ENCODE measurements around the gene EIF4G1.

EIF4G1 gene

GRCh38 chr3:184344579-184345316, 30.3 kb downstream of the EIF4G1 start:
- TF ChIP-seq CTCF (IDR thresholded peaks at IDR 0.05; ENCODE audit: low read depth, low read length) (no peak), MYC (IDR thresholded peaks at IDR 0.05; ENCODE audit: low read depth, low read length) (no peak), POLR2A (IDR thresholded peaks at IDR 0.05; ENCODE audit: extremely low read depth, insufficient read length) (no peak), MAX (IDR thresholded peaks at IDR 0.05; ENCODE audit: low read depth, low read length) (no peak)
- no peak overlapping the region for H3K4me3 ChIP-seq (ENCODE audit: low read depth, low read length)
- DNase-seq (ENCODE audit: low read depth) = no peak

- DNase-seq (ENCODE audit: low read depth) = peak; percentile 60
- TF ChIP-seq CTCF (IDR thresholded peaks at IDR 0.05; ENCODE audit: low read depth, low read length) = peak; percentile 49
- TF ChIP-seq POLR2A (IDR thresholded peaks at IDR 0.05; ENCODE audit: extremely low read depth, insufficient read length) = no peak
- TF ChIP-seq MAX (IDR thresholded peaks at IDR 0.05; ENCODE audit: low read depth, low read length) = no peak
- TF ChIP-seq MYC (IDR thresholded peaks at IDR 0.05; ENCODE audit: low read depth, low read length) = no peak
Measured at GRCh38 chr3:184345317-184346144, 31.1 kb downstream of the EIF4G1 start.

GRCh38 chr3:184346480-184347190, 32.2 kb downstream of the EIF4G1 start:
- TF ChIP-seq POLR2A (IDR thresholded peaks at IDR 0.05; ENCODE audit: extremely low read depth, insufficient read length) (no peak), MYC (IDR thresholded peaks at IDR 0.05; ENCODE audit: low read depth, low read length) (no peak), MAX (IDR thresholded peaks at IDR 0.05; ENCODE audit: low read depth, low read length) (no peak), CTCF (IDR thresholded peaks at IDR 0.05; ENCODE audit: low read depth, low read length) (no peak)
- no peak overlapping the region for H3K4me3 ChIP-seq (ENCODE audit: low read depth, low read length)
- DNase-seq (ENCODE audit: low read depth) = no peak

More at GRCh38 chr3:184345317-184346144, 31.1 kb downstream of the EIF4G1 start:
- no peak overlapping the region for H3K4me3 ChIP-seq (ENCODE audit: low read depth, low read length)

- TF ChIP-seq MYC (IDR thresholded peaks at IDR 0.05; ENCODE audit: low read depth, low read length) = no peak
- no peak for TF ChIP-seq POLR2A (IDR thresholded peaks at IDR 0.05; ENCODE audit: extremely low read depth, insufficient read length)
- no peak for TF ChIP-seq MAX (IDR thresholded peaks at IDR 0.05; ENCODE audit: low read depth, low read length)
- no peak for TF ChIP-seq CTCF (IDR thresholded peaks at IDR 0.05; ENCODE audit: low read depth, low read length)
- H3K4me3 ChIP-seq (ENCODE audit: low read depth, low read length) = no peak overlapping the region
- DNase-seq (ENCODE audit: low read depth) = no peak
Measured at GRCh38 chr3:184347321-184348056, 33.1 kb downstream of the EIF4G1 start.

- no peak for DNase-seq (ENCODE audit: low read depth)
- TF ChIP-seq POLR2A (IDR thresholded peaks at IDR 0.05; ENCODE audit: extremely low read depth, insufficient read length) = no peak
- no peak for TF ChIP-seq MYC (IDR thresholded peaks at IDR 0.05; ENCODE audit: low read depth, low read length)
- TF ChIP-seq MAX (IDR thresholded peaks at IDR 0.05; ENCODE audit: low read depth, low read length) = no peak
- no peak for TF ChIP-seq CTCF (IDR thresholded peaks at IDR 0.05; ENCODE audit: low read depth, low read length)
- no peak overlapping the region for H3K4me3 ChIP-seq (ENCODE audit: low read depth, low read length)
Measured at GRCh38 chr3:184348057-184348382, 33.6 kb downstream of the EIF4G1 start.
